ENCODE data around the gene CD52.

Gene CD52

GRCh38 chr1:26344147-26344920 lies 26.6 kb downstream of the CD52 start:
- in situ Hi-C loops (cut with MboI; ENCODE audit: low sequenced_read_pairs, unreplicated experiment): no loop called here
- no peak for DNase-seq (ENCODE audit: low spot score)
- TF ChIP-seq CTCF (IDR thresholded peaks at IDR 0.05; ENCODE audit: borderline replicate concordance, control extremely low read depth, extremely low read depth, insufficient read depth, missing control alignments): no peak

GRCh38 chr1:26345718-26346117 lies 28.0 kb downstream of the CD52 start:
- in situ Hi-C loops (cut with MboI; ENCODE audit: low sequenced_read_pairs, unreplicated experiment): no loop called here
- DNase-seq (ENCODE audit: low spot score): no peak
- TF ChIP-seq CTCF (IDR thresholded peaks at IDR 0.05; ENCODE audit: borderline replicate concordance, control extremely low read depth, extremely low read depth, insufficient read depth, missing control alignments): no peak

GRCh38 chr1:26346274-26347033 lies 28.7 kb downstream of the CD52 start:
- in situ Hi-C loops (cut with MboI; ENCODE audit: low sequenced_read_pairs, unreplicated experiment): no loop called here
- TF ChIP-seq CTCF (IDR thresholded peaks at IDR 0.05; ENCODE audit: borderline replicate concordance, control extremely low read depth, extremely low read depth, insufficient read depth, missing control alignments): no peak
- no peak for DNase-seq (ENCODE audit: low spot score)

GRCh38 chr1:26349188-26349876 lies 31.6 kb downstream of the CD52 start:
- no peak for DNase-seq (ENCODE audit: low spot score)
- TF ChIP-seq CTCF (IDR thresholded peaks at IDR 0.05; ENCODE audit: borderline replicate concordance, control extremely low read depth, extremely low read depth, insufficient read depth, missing control alignments): no peak
- in situ Hi-C loops (cut with MboI; ENCODE audit: low sequenced_read_pairs, unreplicated experiment): no loop called here

GRCh38 chr1:26349877-26350244 lies 32.1 kb downstream of the CD52 start:
- in situ Hi-C loops (cut with MboI; ENCODE audit: low sequenced_read_pairs, unreplicated experiment): no loop called here
- DNase-seq (ENCODE audit: low spot score): no peak

More at GRCh38 chr1:26349877-26350244, 32.1 kb downstream of the CD52 start:
- TF ChIP-seq CTCF (IDR thresholded peaks at IDR 0.05; ENCODE audit: borderline replicate concordance, control extremely low read depth, extremely low read depth, insufficient read depth, missing control alignments): no peak
